ENCODE results near the gene USP10. TPM values are rescaled to one million over a fixed set of nuclear protein-coding genes. Genes with fewer than 3 reads are reported as not detected.

Gene USP10
- total RNA-seq, 1 donor from 2014 or later, result 107 TPM

- Histone ChIP-seq H3K27ac (ENCODE audit: low read depth, low read length) (no peak overlapping the region), H3K27me3 (ENCODE audit: insufficient read depth, low read length) (no peaks in the 10 kb centered on the region), H3K9ac (ENCODE audit: low read length) (no peak overlapping the region), H3K9me3 (ENCODE audit: insufficient read depth, low read depth, low read length) (no peaks in the 10 kb centered on the region), H3K79me2 (ENCODE audit: insufficient read depth, low read length) (peaks cover 29% of the 10 kb centered on the region), H3K4me3 (ENCODE audit: insufficient read depth, low read depth, low read length) (no peak overlapping the region), H3K4me2 (ENCODE audit: low read length) (no peak overlapping the region), H3K4me1 (ENCODE audit: insufficient read depth, low read length) (peaks cover 22% of the 10 kb centered on the region), H2AFZ (ENCODE audit: low read depth, low read length) (no peak overlapping the region), H4K20me1 (ENCODE audit: insufficient read depth, low read length) (peaks cover 18% of the 10 kb centered on the region), H3K36me3 (ENCODE audit: insufficient read depth, low read length) (no peaks in the 10 kb centered on the region)
- TF ChIP-seq CTCF (IDR thresholded peaks at IDR 0.05; ENCODE audit: insufficient read depth, low read depth, low read length) (no peak), EZH2 (IDR thresholded peaks at IDR 0.05; ENCODE audit: insufficient read depth, low read length) (no peak)
- Mint-ChIP-seq H3K27ac (ENCODE audit: unreplicated experiment) (no peak overlapping the region), H3K4me3 (ENCODE audit: unreplicated experiment) (no peak overlapping the region), H3K27me3 (ENCODE audit: low read depth, unreplicated experiment) (peaks cover 63% of the 10 kb centered on the region), H3K4me1 (ENCODE audit: low read depth, unreplicated experiment) (peaks cover 17% of the 10 kb centered on the region), H3K36me3 (ENCODE audit: low read depth, unreplicated experiment) (peaks cover 2% of the 10 kb centered on the region), H3K9me3 (ENCODE audit: unreplicated experiment) (peaks cover 4% of the 10 kb centered on the region)
- FAIRE-seq, result no peak
- no peak for DNase-seq (ENCODE audit: low read depth)
These were observed 124.1 kb downstream of the USP10 start for GRCh38 chr16:84823926-84824325.

GRCh38 chr16:84825896-84826557 is 126.2 kb downstream of the USP10 start:
- Histone ChIP-seq H3K9me3 (ENCODE audit: insufficient read depth, low read depth, low read length) (no peaks in the 10 kb centered on the region), H3K36me3 (ENCODE audit: insufficient read depth, low read length) (no peaks in the 10 kb centered on the region), H2AFZ (ENCODE audit: low read depth, low read length) (no peak overlapping the region), H3K9ac (ENCODE audit: low read length) (no peak overlapping the region), H3K27me3 (ENCODE audit: insufficient read depth, low read length) (no peaks in the 10 kb centered on the region), H3K4me3 (ENCODE audit: insufficient read depth, low read depth, low read length) (no peak overlapping the region), H3K4me1 (ENCODE audit: insufficient read depth, low read length) (peaks cover 22% of the 10 kb centered on the region), H4K20me1 (ENCODE audit: insufficient read depth, low read length) (peaks cover 7% of the 10 kb centered on the region), H3K4me2 (ENCODE audit: low read length) (no peak overlapping the region), H3K79me2 (ENCODE audit: insufficient read depth, low read length) (peaks cover 21% of the 10 kb centered on the region), H3K27ac (ENCODE audit: low read depth, low read length) (no peak overlapping the region)
- Mint-ChIP-seq H3K9me3 (ENCODE audit: unreplicated experiment) (peaks cover 4% of the 10 kb centered on the region), H3K27me3 (ENCODE audit: low read depth, unreplicated experiment) (peaks cover 51% of the 10 kb centered on the region), H3K36me3 (ENCODE audit: low read depth, unreplicated experiment) (peaks cover 2% of the 10 kb centered on the region), H3K4me3 (ENCODE audit: unreplicated experiment) (no peak overlapping the region), H3K27ac (ENCODE audit: unreplicated experiment) (no peak overlapping the region), H3K4me1 (ENCODE audit: low read depth, unreplicated experiment) (peaks cover 14% of the 10 kb centered on the region)
- no peak for DNase-seq (ENCODE audit: low read depth)
- TF ChIP-seq EZH2 (IDR thresholded peaks at IDR 0.05; ENCODE audit: insufficient read depth, low read length), result no peak
- no peak for TF ChIP-seq CTCF (IDR thresholded peaks at IDR 0.05; ENCODE audit: insufficient read depth, low read depth, low read length)
- no peak for FAIRE-seq

GRCh38 chr16:84826558-84826941 is 126.8 kb downstream of the USP10 start:
- H3K4me3 ChIP-seq (ENCODE audit: insufficient read depth, low read depth, low read length), result no peak overlapping the region
- no peak overlapping the region for H3K4me2 ChIP-seq (ENCODE audit: low read length)
- H2AFZ ChIP-seq (ENCODE audit: low read depth, low read length), result no peak overlapping the region
- no peak overlapping the region for H3K9ac ChIP-seq (ENCODE audit: low read length)
- no peak overlapping the region for H3K4me3 Mint-ChIP-seq (ENCODE audit: unreplicated experiment)
- DNase-seq (ENCODE audit: low read depth) (no peak), FAIRE-seq (no peak)
- H3K9me3 ChIP-seq (ENCODE audit: insufficient read depth, low read depth, low read length), result no peaks in the 10 kb centered on the region
- TF ChIP-seq CTCF (IDR thresholded peaks at IDR 0.05; ENCODE audit: insufficient read depth, low read depth, low read length) (no peak), EZH2 (IDR thresholded peaks at IDR 0.05; ENCODE audit: insufficient read depth, low read length) (no peak)
- H3K27me3 Mint-ChIP-seq (ENCODE audit: low read depth, unreplicated experiment), result peaks cover 46% of the 10 kb centered on the region
- H3K36me3 ChIP-seq (ENCODE audit: insufficient read depth, low read length), result no peaks in the 10 kb centered on the region
- H3K36me3 Mint-ChIP-seq (ENCODE audit: low read depth, unreplicated experiment), result peaks cover 2% of the 10 kb centered on the region
- peaks cover 16% of the 10 kb centered on the region for H3K79me2 ChIP-seq (ENCODE audit: insufficient read depth, low read length)
- H3K27ac ChIP-seq (ENCODE audit: low read depth, low read length), result no peak overlapping the region
- peaks cover 18% of the 10 kb centered on the region for H3K4me1 ChIP-seq (ENCODE audit: insufficient read depth, low read length)
- H3K9me3 Mint-ChIP-seq (ENCODE audit: unreplicated experiment), result peaks cover 3% of the 10 kb centered on the region
- no peak overlapping the region for H3K27ac Mint-ChIP-seq (ENCODE audit: unreplicated experiment)
- peaks cover 1% of the 10 kb centered on the region for H4K20me1 ChIP-seq (ENCODE audit: insufficient read depth, low read length)
- H3K4me1 Mint-ChIP-seq (ENCODE audit: low read depth, unreplicated experiment), result peaks cover 14% of the 10 kb centered on the region
- no peaks in the 10 kb centered on the region for H3K27me3 ChIP-seq (ENCODE audit: insufficient read depth, low read length)
